ENCODE data around the gene ZNF483.

ZNF483 gene

GRCh38 chr9:111516061-111516465 is 8.9 kb upstream of the ZNF483 start:
- H3K4me3 ChIP-seq (ENCODE audit: low read length) = no peak overlapping the region
- no peak for DNase-seq (ENCODE audit: low read depth)
- TF ChIP-seq CTCF (conservative IDR thresholded peaks at IDR 0.05; ENCODE audit: low read length) = no peak

GRCh38 chr9:111524731-111525055 is 286 bp upstream of the ZNF483 start:
- no peak for DNase-seq (ENCODE audit: low read depth)
- H3K4me3 ChIP-seq (ENCODE audit: low read length) = peak overlapping the region; percentile 87
- TF ChIP-seq CTCF (conservative IDR thresholded peaks at IDR 0.05; ENCODE audit: low read length) = no peak

- no peak for TF ChIP-seq CTCF (conservative IDR thresholded peaks at IDR 0.05; ENCODE audit: low read length)
- H3K4me3 ChIP-seq (ENCODE audit: low read length) = no peak overlapping the region
- DNase-seq (ENCODE audit: low read depth) = peak; percentile 18
Measured at GRCh38 chr9:111527347-111527746, 2.4 kb downstream of the ZNF483 start.

- no peak overlapping the region for H3K4me3 ChIP-seq (ENCODE audit: low read length)
- no peak for TF ChIP-seq CTCF (conservative IDR thresholded peaks at IDR 0.05; ENCODE audit: low read length)
- no peak for DNase-seq (ENCODE audit: low read depth)
Measured at GRCh38 chr9:111529787-111530186, 4.8 kb downstream of the ZNF483 start.

- H3K4me3 ChIP-seq (ENCODE audit: low read length) = no peak overlapping the region
- DNase-seq (ENCODE audit: low read depth) = no peak
- TF ChIP-seq CTCF (conservative IDR thresholded peaks at IDR 0.05; ENCODE audit: low read length) = no peak
Measured at GRCh38 chr9:111531716-111532115, 6.7 kb downstream of the ZNF483 start.

- no peak overlapping the region for H3K4me3 ChIP-seq (ENCODE audit: low read length)
- DNase-seq (ENCODE audit: low read depth) = peak; percentile 28
- TF ChIP-seq CTCF (conservative IDR thresholded peaks at IDR 0.05; ENCODE audit: low read length) = no peak
Measured at GRCh38 chr9:111533099-111533790, 8.3 kb downstream of the ZNF483 start.

GRCh38 chr9:111542497-111543254 is 17.7 kb downstream of the ZNF483 start:
- no peak for DNase-seq (ENCODE audit: low read depth)
- TF ChIP-seq CTCF (conservative IDR thresholded peaks at IDR 0.05; ENCODE audit: low read length) = no peak

More at GRCh38 chr9:111542497-111543254, 17.7 kb downstream of the ZNF483 start:
- no peak overlapping the region for H3K4me3 ChIP-seq (ENCODE audit: low read length)
